Ureter (tissue), 1 donor: ENCODE measurements around the gene RHOBTB1. TPM values are rescaled to one million over a fixed set of nuclear protein-coding genes. Genes with fewer than 3 reads are reported as not detected.
"Not testable (repeated sequence)": the region's sequence is repeated elsewhere in the genome, so short reads cannot be mapped to it uniquely, and the experiment has no call there.

Experiments
- DNase-seq: peaks from one replicate; pipeline ENCODE4 v3.0.0-alpha.2; 2020; ENCODE audit warnings: low spot score
- total RNA-seq: library from RNA; stranded (reverse); gene quantifications from one replicate; pipeline ENCODE4 v1.2.4, GENCODE V29; 2023
- donor health status: DM: yes; HTN: yes; CAD: no.

The RHOBTB1 gene
- total RNA-seq, 1 donor from 2014 or later = 10.9 TPM

- DNase-seq = no peak
Observed at GRCh38 chr10:60868946-60869345, 75.0 kb downstream of the RHOBTB1 start.

DNA sequence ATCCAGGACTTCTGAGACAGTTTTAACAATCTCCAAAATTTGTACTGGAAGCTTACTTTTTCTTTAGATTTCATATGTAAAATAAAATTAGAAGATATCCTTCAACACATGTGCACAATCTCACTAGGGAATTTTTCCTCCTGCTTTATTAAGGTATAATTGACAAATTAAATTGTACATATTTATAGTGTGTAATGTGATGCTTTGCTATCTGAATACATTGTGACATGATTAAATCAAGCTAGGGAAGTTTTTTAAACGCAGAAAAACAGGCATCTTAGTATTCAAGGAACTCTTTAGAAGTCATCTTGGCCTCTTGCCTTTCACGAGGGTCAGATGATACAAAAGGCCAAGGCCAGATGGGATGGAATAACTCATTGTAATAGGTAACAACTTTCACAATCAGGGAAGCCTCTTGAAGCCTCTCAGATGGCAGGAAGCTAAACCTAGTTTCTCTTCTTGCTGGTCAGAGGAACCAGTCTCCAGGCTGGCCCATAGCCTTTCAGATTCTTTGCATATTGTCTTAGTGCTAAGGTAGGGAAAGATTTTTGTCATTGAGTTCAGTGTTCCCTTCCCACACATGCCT, 78.7 kb downstream of the RHOBTB1 start:
- no peak for DNase-seq

DNA sequence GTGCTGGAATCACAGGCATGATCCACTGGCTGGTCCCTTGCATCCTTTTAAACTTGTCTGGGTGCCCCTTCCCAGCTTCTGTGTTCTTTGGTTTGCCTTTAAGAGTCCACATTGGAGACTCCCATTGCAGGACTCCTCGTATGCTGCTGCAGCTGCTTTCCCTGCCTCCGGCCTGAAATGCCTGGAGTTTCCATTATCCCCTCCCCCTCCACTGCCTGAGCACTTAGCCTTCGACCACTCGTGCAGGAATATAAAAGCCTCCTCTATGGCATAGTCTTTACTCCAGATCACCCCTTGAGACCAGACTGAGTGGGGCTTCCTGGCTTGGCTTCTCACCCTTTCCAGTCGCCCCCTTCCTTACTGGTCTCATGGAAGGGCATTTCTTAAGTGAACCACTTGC, 80.2 kb downstream of the RHOBTB1 start:
- DNase-seq = no peak

GRCh38 chr10:60862517-60862916, 81.5 kb downstream of the RHOBTB1 start:
- DNase-seq = no peak

DNA sequence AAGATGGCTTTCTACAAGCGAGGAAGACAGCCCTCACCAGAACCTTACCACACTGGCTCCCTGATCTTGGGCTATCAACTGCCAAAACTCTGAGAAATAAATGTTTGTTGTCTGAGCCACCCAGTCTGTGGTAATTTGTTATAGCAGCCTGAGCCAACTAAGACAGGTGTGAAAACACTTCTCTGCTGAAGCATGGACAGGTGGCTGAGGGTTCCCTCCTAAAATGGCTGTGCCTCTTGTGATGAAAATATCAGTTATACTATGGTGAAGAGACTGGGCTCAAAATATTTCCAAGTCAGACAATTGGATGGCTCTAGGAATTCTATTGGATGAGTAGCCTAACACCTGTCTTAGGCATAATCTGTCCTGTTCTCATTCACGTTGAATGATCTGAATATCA, 87.6 kb downstream of the RHOBTB1 start:
- no peak for DNase-seq

DNA sequence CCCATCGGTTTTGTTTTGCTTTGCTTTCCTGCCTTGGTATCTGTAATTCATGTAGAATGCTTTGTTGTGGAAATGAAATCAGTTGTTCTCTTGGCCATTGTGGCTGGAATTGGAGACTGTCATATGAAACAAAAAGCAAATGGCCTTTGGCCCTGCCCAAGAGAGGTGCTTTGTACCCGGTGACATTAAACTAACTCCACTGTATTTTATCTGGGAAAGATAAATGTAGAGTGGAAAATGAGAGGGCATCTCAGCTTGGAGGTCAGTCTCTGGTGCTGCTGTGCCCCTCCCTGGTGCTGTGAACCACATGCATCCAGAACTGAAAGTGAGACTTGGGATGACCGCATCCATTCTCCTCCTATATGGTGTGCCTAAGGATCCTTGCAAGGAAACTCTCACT, 90.3 kb downstream of the RHOBTB1 start:
- no peak for DNase-seq

- DNase-seq = no peak
Observed at GRCh38 chr10:60853107-60853506, 90.9 kb downstream of the RHOBTB1 start.

- no peak for DNase-seq
Observed at GRCh38 chr10:60849740-60850139, 94.2 kb downstream of the RHOBTB1 start.

GRCh38 chr10:60849217-60849616, 94.8 kb downstream of the RHOBTB1 start:
- DNase-seq = no peak

DNA sequence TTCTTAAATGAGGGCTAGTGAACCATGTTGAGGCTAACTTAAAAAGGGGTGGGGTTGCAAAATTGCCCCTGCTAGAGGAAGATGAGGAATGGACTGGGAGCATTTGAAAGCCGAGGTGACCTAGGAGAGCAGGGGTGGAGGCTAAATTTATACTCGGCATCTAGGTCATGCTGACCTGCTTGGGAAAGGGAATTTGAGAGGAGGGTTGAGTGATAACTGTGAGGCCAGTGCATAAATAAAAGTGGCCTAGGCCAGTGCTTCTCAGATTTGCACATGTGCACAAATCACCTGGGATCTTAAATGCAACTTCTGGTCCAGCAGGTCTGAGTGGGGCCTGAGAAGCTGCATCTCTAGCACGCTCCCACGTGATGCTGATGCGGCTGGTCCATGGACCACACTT, 95.3 kb downstream of the RHOBTB1 start:
- DNase-seq = no peak

- peak; percentile 50 for DNase-seq
Observed at GRCh38 chr10:60848126-60848525, 95.9 kb downstream of the RHOBTB1 start.

DNA sequence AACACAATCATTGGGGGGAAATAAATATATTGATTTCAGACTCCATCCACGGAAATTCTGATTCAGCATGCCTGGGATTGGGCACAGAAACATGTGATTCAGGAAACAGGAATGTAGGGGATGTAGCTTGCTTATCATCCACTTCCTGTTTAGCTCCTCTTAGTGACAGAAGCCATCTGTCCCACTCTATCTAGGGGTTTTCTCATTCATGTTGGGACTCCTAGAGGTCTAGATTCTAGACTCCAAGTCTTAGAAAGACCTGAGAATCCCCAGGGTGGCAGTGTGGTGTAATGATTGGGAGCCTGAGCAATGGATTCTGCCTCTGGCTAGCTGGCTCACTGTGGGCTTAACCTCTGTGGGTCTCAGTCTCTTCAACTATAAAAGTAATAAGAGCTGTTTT, 97.8 kb downstream of the RHOBTB1 start:
- DNase-seq = no peak

GRCh38 chr10:60845038-60845437, 98.9 kb downstream of the RHOBTB1 start:
- no peak for DNase-seq

GRCh38 chr10:60842694-60843093, 101.3 kb downstream of the RHOBTB1 start:
- DNase-seq = no peak

- not testable (repeated sequence) for DNase-seq
Observed at GRCh38 chr10:60841227-60841626, 102.8 kb downstream of the RHOBTB1 start.

DNA sequence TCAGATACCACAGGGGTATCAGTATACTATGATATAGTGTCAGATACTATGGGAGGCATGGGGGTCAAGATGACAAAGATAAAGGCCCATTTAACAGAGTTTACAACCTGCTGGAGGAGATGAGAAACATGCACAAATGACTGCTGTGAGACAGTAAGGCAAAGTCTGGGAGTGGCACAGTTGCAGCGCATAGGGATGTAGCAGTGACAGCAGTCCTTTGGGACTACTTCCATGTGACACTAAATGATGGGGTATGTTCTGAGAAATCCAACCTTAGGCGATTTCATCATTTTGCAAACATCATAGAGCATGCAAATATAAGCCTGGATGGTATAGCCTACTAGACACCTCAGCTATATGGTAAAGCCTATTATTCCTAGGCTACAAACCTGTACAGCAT, 108.9 kb downstream of the RHOBTB1 start:
- no peak for DNase-seq

- DNase-seq = no peak
Observed at GRCh38 chr10:60834401-60834800, 109.6 kb downstream of the RHOBTB1 start.

- DNase-seq = not testable (repeated sequence)
Observed at GRCh38 chr10:60832136-60832535, 111.8 kb downstream of the RHOBTB1 start.

GRCh38 chr10:60828489-60828852, 115.5 kb downstream of the RHOBTB1 start:
- DNase-seq = no peak

GRCh38 chr10:60827791-60828488, 116.0 kb downstream of the RHOBTB1 start:
- no peak for DNase-seq

- no peak for DNase-seq
Observed at GRCh38 chr10:60825520-60825919, 118.5 kb downstream of the RHOBTB1 start.

GRCh38 chr10:60823324-60823723, 120.7 kb downstream of the RHOBTB1 start:
- no peak for DNase-seq

DNA sequence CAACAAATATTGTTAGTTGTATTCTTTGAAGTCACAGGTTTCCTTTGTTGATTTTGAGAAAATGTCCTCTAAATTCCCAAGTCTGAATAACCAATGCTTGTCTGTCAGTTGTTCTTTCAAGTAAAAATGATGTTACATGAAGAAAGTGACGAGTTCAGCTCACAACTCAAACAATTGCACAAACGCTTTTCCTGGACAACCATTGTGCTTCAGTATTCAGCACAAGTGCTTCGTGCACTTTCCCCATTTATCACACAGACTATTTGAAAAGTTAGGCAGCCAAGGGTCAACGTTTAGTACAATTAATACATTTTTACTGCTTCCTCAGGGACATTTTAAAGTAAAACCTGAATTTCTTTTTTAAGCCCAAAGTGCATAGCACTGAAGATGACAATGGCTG, 121.2 kb downstream of the RHOBTB1 start:
- no peak for DNase-seq

DNA sequence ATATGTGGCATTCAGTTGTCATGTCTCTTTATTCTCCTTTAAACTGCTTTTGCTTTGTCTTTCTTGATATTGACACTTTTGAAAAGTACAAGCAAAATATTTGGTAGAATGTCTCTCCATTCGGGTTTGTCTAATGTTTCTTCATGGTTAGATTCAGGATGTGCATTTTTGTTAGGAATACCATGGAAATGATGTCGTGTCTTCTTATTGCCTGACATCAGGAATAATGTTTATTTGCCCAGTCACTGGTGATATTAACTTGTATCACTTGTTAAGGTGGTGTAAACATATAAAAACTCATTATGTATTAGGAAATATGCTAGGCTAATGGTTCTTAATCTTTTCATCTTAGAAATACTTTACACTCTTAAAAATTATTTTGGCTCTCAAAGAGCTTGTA, 122.3 kb downstream of the RHOBTB1 start:
- DNase-seq = no peak
